ENCODE measurements around the gene AFAP1. TPM values are rescaled to one million over a fixed set of nuclear protein-coding genes. Genes with fewer than 3 reads are reported as not detected.

Gene AFAP1
- total RNA-seq, 1 experiment from 2014 or later: 42.1 TPM

- BruUV-seq (replicated peaks): no TSS peak
- H3K4me1 ChIP-seq (ENCODE audit: insufficient read depth, low read length): no peaks in the 10 kb centered on the region
- CTCF ChIA-PET: no interaction called here
Observed at GRCh38 chr4:7739077-7739917, 200.4 kb downstream of the AFAP1 start.

DNA sequence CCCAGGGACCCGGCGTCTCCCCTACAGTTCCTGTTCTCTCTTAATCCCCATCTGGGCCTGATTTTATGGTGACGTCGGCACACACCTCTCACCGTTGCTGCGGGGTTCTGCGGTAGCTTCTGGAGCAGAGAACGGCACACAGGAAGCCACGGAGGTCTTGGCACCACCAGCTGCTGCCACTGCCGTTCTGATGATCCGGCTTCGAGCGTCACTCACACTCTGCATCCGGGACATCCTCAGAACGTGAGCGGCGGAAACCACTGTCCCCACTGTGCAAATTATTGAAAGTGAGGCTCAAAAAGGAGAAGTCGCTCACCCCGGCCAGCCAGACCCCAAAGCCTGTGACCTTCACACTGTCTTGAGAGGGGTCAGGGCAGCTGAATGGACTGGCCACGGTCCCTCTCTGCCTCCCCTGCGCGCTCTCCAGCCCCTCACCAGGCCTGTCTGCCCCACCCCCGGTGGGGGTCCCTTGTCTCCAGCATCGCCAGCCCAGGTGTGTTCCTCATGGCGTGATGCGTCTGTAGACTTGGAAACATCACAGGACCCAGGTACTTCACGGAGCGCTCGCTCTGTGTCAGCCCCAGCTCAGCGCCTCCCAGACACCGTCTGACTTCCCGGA is 201.1 kb downstream of the AFAP1 start:
- no peaks in the 10 kb centered on the region for H3F3A ChIP-seq (ENCODE audit: low read length, unreplicated experiment)
- H3K4me3 ChIP-seq (ENCODE audit: low read length): no peak overlapping the region
- H3K36me3 ChIP-seq (ENCODE audit: low read depth, low read length): no peaks in the 10 kb centered on the region
- no peaks in the 10 kb centered on the region for H3K4me1 ChIP-seq (ENCODE audit: insufficient read depth, low read length)
- intact Hi-C loops (cut with micrococcal nuclease): no loop called here
- DNase-seq (no peak), ATAC-seq (no peak)
- H3K9ac ChIP-seq (ENCODE audit: low read length): no peak overlapping the region
- TF ChIP-seq CTCF (conservative IDR thresholded peaks at IDR 0.05; ENCODE audit: low read depth, low read length): no peak
- TF ChIP-seq EZH2phosphoT487 (IDR thresholded peaks at IDR 0.05; ENCODE audit: borderline replicate concordance, low read length): no peak
- no peak for TF ChIP-seq EZH2 (IDR thresholded peaks at IDR 0.05; ENCODE audit: low read length, unreplicated experiment)
- H2AFZ ChIP-seq (ENCODE audit: low read length): no peak overlapping the region
- H3K79me2 ChIP-seq (ENCODE audit: low read length): no peaks in the 10 kb centered on the region
- H4K20me1 ChIP-seq (ENCODE audit: low read length): no peaks in the 10 kb centered on the region
- H3K27me3 ChIP-seq (ENCODE audit: low read length): no peaks in the 10 kb centered on the region
- ChIA-PET POLR2A (ENCODE audit: unreplicated experiment) (no interaction called here), CTCF (interaction anchor here (0.7 kb wide), 1 partner anchor 66 kb away, joined by 3 read pairs; no protein-coding TSS in a partner anchor)
- BruUV-seq (replicated peaks): no TSS peak
- H3K9me2 ChIP-seq (replicated peaks; ENCODE audit: low read length): no peaks in the 10 kb centered on the region
- H3K4me2 ChIP-seq (ENCODE audit: low read length): no peak overlapping the region
- H3K9me3 ChIP-seq (ENCODE audit: low read length): no peaks in the 10 kb centered on the region
- H3K27ac ChIP-seq (ENCODE audit: low read length): no peak overlapping the region

More at GRCh38 chr4:7739077-7739917, 200.4 kb downstream of the AFAP1 start:
- intact Hi-C loops (cut with micrococcal nuclease): no loop called here
- Histone ChIP-seq H3F3A (ENCODE audit: low read length, unreplicated experiment) (no peaks in the 10 kb centered on the region), H3K79me2 (ENCODE audit: low read length) (no peaks in the 10 kb centered on the region), H3K27me3 (ENCODE audit: low read length) (no peaks in the 10 kb centered on the region), H3K36me3 (ENCODE audit: low read depth, low read length) (no peaks in the 10 kb centered on the region), H4K20me1 (ENCODE audit: low read length) (no peaks in the 10 kb centered on the region), H3K27ac (ENCODE audit: low read length) (no peak overlapping the region), H3K4me3 (ENCODE audit: low read length) (no peak overlapping the region), H3K4me2 (ENCODE audit: low read length) (no peak overlapping the region), H3K9ac (ENCODE audit: low read length) (no peak overlapping the region), H3K9me2 (replicated peaks; ENCODE audit: low read length) (no peaks in the 10 kb centered on the region), H3K9me3 (ENCODE audit: low read length) (no peaks in the 10 kb centered on the region), H2AFZ (ENCODE audit: low read length) (no peak overlapping the region)
- TF ChIP-seq CTCF (conservative IDR thresholded peaks at IDR 0.05; ENCODE audit: low read depth, low read length): no peak
- no peak for TF ChIP-seq EZH2phosphoT487 (IDR thresholded peaks at IDR 0.05; ENCODE audit: borderline replicate concordance, low read length)
- no peak for TF ChIP-seq EZH2 (IDR thresholded peaks at IDR 0.05; ENCODE audit: low read length, unreplicated experiment)
- DNase-seq (no peak), ATAC-seq (no peak)
- POLR2A ChIA-PET (ENCODE audit: unreplicated experiment): no interaction called here
